DOHH2 (cell line): ENCODE data around the gene COL27A1.

ENCODE experiments used
- EZH2phosphoT487 ChIP-seq: fragments of 200-600 bp; sonication (generic); IDR thresholded peaks from 2 replicates; pipeline ENCODE4 v1.6.1; 2017; ENCODE audit warnings: borderline replicate concordance, mild to moderate bottlenecking, antibody characterized with exemption, low read length, moderate library complexity, mixed read lengths
- TF ChIP-seq, protein P1 (sequence below): fragments of 200-600 bp; sonication (generic); IDR thresholded peaks from one replicate; pipeline ENCODE4 v1.5.1; 2014; ENCODE audit warnings: antibody characterized with exemption, mild to moderate bottlenecking, low read depth, low read length; ENCODE audit not compliant: poor library complexity, severe bottlenecking

GRCh38 chr9:114231273-114231672 lies 75.9 kb downstream of the COL27A1 start:
- TF ChIP-seq, protein P1, sequence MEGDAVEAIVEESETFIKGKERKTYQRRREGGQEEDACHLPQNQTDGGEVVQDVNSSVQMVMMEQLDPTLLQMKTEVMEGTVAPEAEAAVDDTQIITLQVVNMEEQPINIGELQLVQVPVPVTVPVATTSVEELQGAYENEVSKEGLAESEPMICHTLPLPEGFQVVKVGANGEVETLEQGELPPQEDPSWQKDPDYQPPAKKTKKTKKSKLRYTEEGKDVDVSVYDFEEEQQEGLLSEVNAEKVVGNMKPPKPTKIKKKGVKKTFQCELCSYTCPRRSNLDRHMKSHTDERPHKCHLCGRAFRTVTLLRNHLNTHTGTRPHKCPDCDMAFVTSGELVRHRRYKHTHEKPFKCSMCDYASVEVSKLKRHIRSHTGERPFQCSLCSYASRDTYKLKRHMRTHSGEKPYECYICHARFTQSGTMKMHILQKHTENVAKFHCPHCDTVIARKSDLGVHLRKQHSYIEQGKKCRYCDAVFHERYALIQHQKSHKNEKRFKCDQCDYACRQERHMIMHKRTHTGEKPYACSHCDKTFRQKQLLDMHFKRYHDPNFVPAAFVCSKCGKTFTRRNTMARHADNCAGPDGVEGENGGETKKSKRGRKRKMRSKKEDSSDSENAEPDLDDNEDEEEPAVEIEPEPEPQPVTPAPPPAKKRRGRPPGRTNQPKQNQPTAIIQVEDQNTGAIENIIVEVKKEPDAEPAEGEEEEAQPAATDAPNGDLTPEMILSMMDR = no peak
- no peak for TF ChIP-seq EZH2phosphoT487
